Pancreas (tissue), 10 donors: Measurements from ENCODE around the gene NBEA. TPM values are rescaled to one million over a fixed set of nuclear protein-coding genes. Genes with fewer than 3 reads are reported as not detected.

Source experiments
- ATAC-seq, 4 donors: fragments of 200-7000 bp; cut with Tn5 transposase; one replicate each; pipeline versions ENCODE4 v1.8.0 to v1.9.1; 2020; ENCODE audit warnings: mild to moderate bottlenecking in 4 of 4, moderate library complexity in 4 of 4
- DNase-seq, 6 donors: peaks; one replicate each; pipeline ENCODE4 v3.0.0-alpha.2; 2020
- FAIRE-seq: peaks from 2 replicates; lab custom pipeline; 2012; peaks lifted over from hg19 to GRCh38; lab: Jason Lieb, UNC
- H3K27ac ChIP-seq, 4 donors: fragments of 200-600 bp; sonication (generic); 1 replicate in 3 of 4; 2 replicates in 1 of 4; pipeline versions ENCODE4 v1.5.0 to v1.8.0; 2020
- H3K27me3 ChIP-seq, 4 donors: fragments of 200-600 bp; one replicate each; pipeline ENCODE4 v1.8.0; 2021
- H3K36me3 ChIP-seq, 3 donors: fragments of 200-600 bp; sonication (generic) in 1 of 3; one replicate each; pipeline versions ENCODE4 v1.5.0 to v1.8.0; 2020 to 2021
- H3K4me1 ChIP-seq, 3 donors: fragments of 200-600 bp; one replicate each; pipeline ENCODE4 v1.8.0; 2021
- H3K4me3 ChIP-seq, 4 donors: fragments of 200-600 bp; sonication (generic) in 2 of 4; one replicate each; pipeline versions ENCODE4 v1.5.0 to v1.8.0; 2020 to 2021
- H3K9me3 ChIP-seq, 4 donors: fragments of 200-600 bp; one replicate each; pipeline ENCODE4 v1.8.0; 2021
- WGBS, 2 donors: extraction: QIAGEN DNeasy Blood & Tissue Kit; methylation state at CpG; one replicate each; pipeline ENCODE4 v1.1.7; 2013; 5-methylcytosine and 5-hydroxymethylcytosine counted together
- intact Hi-C, 3 donors: fragments of 100-400 bp; cut with DNase I; formaldehyde crosslinking; loops; one replicate each; pipeline versions ENCODE4 v1.11.1 to v1.14.2; 2022
- polyA plus RNA-seq, 2 donors: library from polyadenylated mRNA; stranded (reverse); fragments of 200-250 nt; gene quantifications; one replicate each; pipeline ENCODE4 v1.2.3, GENCODE V29; 2013
- total RNA-seq, 6 donors: library from RNA; stranded (reverse); fragmentation: NEBNext Ultra II Directional in 4 of 6; extraction: Animal tissue kit (Norgen Biotek cat#: 25700) in 4 of 6; gene quantifications; one replicate each; pipeline versions ENCODE4 v1.2.1 to v1.2.4, GENCODE V29; 2021 to 2023
- TF ChIP-seq, protein P1 (sequence below), 4 donors: fragments of 200-600 bp; sonication (generic) in 3 of 4; IDR thresholded peaks; one replicate each; pipeline versions ENCODE4 v1.5.0 to v1.8.0; 2021; ENCODE audit warnings: antibody characterized with exemption in 4 of 4
- donor health status: healthy with polysubstance abuse.
- donor health status: DM: no; HTN: no; CAD: no; lungs with moderate emphysema.
- donor health status: DM: no; HTN: no; CAD: no.
- donor health status: control.
- donor health status: control.
- donor health status: Bipolar disorder and iron deficiency.
- donor health status: DM: yes; HTN: yes; CAD: no.
- donor health status: DM: no; HTN: no; CAD: no.
- donor health status: DM: no; HTN: no; CAD: no.
- donor health status: DM: yes; HTN: yes; CAD: no.

The NBEA gene
- total and polyA plus RNA-seq, 8 donors = 2.4 to 10.4 (median 4.8) TPM

GRCh38 chr13:35720690-35721554, 778.9 kb downstream of the NBEA start:
- TF ChIP-seq, protein P1, sequence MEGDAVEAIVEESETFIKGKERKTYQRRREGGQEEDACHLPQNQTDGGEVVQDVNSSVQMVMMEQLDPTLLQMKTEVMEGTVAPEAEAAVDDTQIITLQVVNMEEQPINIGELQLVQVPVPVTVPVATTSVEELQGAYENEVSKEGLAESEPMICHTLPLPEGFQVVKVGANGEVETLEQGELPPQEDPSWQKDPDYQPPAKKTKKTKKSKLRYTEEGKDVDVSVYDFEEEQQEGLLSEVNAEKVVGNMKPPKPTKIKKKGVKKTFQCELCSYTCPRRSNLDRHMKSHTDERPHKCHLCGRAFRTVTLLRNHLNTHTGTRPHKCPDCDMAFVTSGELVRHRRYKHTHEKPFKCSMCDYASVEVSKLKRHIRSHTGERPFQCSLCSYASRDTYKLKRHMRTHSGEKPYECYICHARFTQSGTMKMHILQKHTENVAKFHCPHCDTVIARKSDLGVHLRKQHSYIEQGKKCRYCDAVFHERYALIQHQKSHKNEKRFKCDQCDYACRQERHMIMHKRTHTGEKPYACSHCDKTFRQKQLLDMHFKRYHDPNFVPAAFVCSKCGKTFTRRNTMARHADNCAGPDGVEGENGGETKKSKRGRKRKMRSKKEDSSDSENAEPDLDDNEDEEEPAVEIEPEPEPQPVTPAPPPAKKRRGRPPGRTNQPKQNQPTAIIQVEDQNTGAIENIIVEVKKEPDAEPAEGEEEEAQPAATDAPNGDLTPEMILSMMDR (IDR thresholded peaks at IDR 0.05) = peak; percentile 76 to 88 (median 82)
- no peak overlapping the region for H3K4me3 ChIP-seq
- intact Hi-C loops = no loop called here
- H3K9me3 ChIP-seq = no peaks in the 10 kb centered on the region
- FAIRE-seq = no peak
- 22 to 25% methylated on average over 21 of the region's 21 CpGs for WGBS, 2 donors
- H3K4me1 ChIP-seq = no peaks in the 10 kb centered on the region
- peak; percentile 56 to 89 (median 72) for ATAC-seq
- no peak overlapping the region for H3K27ac ChIP-seq
- H3K36me3 ChIP-seq = no peaks in the 10 kb centered on the region
- peak in 3 of 6 donors; percentile 40 to 76 (median 40) for DNase-seq
- H3K27me3 ChIP-seq = no peaks in the 10 kb centered on the region
